Bronchial epithelial cell (primary cell): Measurements from ENCODE around the gene BBOF1. TPM values are rescaled to one million over a fixed set of nuclear protein-coding genes. Genes with fewer than 3 reads are reported as not detected.
"Not testable (repeated sequence)": the region's sequence is repeated elsewhere in the genome, so short reads cannot be mapped to it uniquely, and the experiment has no call there.

Experiments
- DNase-seq: peaks from one replicate; pipeline ENCODE4 v3.0.0-alpha.2; 2010; ENCODE audit warnings: low read depth
- FAIRE-seq: peaks from 2 replicates; lab custom pipeline; 2011; peaks lifted over from hg19 to GRCh38; lab: Jason Lieb, UNC
- H3K27me3 ChIP-seq: 2 replicates; pipeline ENCODE4 v1.5.1; 2011; ENCODE audit warnings: low read length; ENCODE audit not compliant: control insufficient read depth, insufficient read depth
- H3K36me3 ChIP-seq: 2 replicates; pipeline ENCODE4 v1.5.1; 2011; ENCODE audit warnings: low read length; ENCODE audit not compliant: control insufficient read depth, insufficient read depth
- H3K4me3 ChIP-seq: 2 replicates; pipeline ENCODE4 v1.5.1; 2011; ENCODE audit warnings: mild to moderate bottlenecking, low read depth, low read length, control low read depth
- total RNA-seq: library from RNA; depleted of rRNA; stranded (reverse); fragments of >200 nt; gene quantifications from 2 replicates; pipeline ENCODE4 v1.2.1, GENCODE V29; 2014
- TF ChIP-seq, protein P1 (sequence below): IDR thresholded peaks from 2 replicates; pipeline ENCODE4 v1.5.1; 2011; ENCODE audit warnings: mild to moderate bottlenecking, moderate library complexity, low read length, control low read depth, inconsistent platforms; ENCODE audit not compliant: insufficient read depth, severe bottlenecking

Gene BBOF1
- total RNA-seq, 1 donor from 2014 or later = 1.3 TPM

DNA sequence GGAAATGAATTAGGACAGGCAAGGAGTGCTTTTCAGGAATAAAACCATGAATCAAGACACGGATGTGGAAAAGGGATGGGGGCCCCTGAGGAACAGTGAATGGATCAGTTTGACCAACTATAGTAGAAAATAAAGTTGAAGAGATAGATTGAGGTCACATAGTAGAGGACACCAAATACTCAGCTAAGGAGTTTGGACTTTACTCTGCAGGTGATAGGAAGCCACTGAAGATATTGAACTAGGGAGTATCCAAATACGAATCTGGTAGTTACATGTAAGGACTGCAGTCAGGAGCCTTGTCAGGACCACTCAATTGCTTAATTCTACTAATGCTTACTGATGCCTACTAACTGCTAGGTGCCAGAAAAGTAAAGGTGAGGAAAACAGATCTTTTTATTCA, 20.4 kb upstream of the BBOF1 start:
- no peak for FAIRE-seq
- H3K36me3 ChIP-seq = peaks cover 1% of the 10 kb centered on the region
- DNase-seq = no peak
- TF ChIP-seq, protein P1, sequence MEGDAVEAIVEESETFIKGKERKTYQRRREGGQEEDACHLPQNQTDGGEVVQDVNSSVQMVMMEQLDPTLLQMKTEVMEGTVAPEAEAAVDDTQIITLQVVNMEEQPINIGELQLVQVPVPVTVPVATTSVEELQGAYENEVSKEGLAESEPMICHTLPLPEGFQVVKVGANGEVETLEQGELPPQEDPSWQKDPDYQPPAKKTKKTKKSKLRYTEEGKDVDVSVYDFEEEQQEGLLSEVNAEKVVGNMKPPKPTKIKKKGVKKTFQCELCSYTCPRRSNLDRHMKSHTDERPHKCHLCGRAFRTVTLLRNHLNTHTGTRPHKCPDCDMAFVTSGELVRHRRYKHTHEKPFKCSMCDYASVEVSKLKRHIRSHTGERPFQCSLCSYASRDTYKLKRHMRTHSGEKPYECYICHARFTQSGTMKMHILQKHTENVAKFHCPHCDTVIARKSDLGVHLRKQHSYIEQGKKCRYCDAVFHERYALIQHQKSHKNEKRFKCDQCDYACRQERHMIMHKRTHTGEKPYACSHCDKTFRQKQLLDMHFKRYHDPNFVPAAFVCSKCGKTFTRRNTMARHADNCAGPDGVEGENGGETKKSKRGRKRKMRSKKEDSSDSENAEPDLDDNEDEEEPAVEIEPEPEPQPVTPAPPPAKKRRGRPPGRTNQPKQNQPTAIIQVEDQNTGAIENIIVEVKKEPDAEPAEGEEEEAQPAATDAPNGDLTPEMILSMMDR = no peak
- no peaks in the 10 kb centered on the region for H3K27me3 ChIP-seq
- H3K4me3 ChIP-seq = no peak overlapping the region

DNA sequence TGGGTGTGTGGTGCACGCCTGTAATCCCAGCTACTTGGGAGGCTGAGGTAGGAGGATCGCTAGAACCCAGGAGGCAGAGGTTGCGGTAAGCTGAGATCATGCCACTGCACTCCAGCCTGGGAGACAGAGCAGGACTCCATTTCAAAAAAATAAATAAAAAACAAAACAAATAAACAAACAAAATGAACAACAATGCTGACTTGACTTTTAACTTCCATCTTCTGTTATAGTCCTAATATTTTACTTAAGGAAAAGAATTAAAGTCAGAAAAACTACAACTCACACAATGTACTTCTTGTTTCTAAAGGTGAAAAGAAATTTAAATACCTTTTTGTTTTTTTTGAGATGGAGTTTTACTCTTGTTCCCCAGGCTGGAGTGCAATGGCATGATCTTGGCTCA, 13.5 kb upstream of the BBOF1 start:
- not testable (repeated sequence) for FAIRE-seq, DNase-seq, H3K36me3 ChIP-seq, H3K4me3 ChIP-seq, H3K27me3 ChIP-seq

- DNase-seq = no peak
- H3K27me3 ChIP-seq = no peaks in the 10 kb centered on the region
- no peak for FAIRE-seq
- peaks cover 12% of the 10 kb centered on the region for H3K36me3 ChIP-seq
- TF ChIP-seq, protein P1 = no peak
- H3K4me3 ChIP-seq = no peak overlapping the region
Observed at GRCh38 chr14:74008843-74009499, 10.2 kb upstream of the BBOF1 start.

DNA sequence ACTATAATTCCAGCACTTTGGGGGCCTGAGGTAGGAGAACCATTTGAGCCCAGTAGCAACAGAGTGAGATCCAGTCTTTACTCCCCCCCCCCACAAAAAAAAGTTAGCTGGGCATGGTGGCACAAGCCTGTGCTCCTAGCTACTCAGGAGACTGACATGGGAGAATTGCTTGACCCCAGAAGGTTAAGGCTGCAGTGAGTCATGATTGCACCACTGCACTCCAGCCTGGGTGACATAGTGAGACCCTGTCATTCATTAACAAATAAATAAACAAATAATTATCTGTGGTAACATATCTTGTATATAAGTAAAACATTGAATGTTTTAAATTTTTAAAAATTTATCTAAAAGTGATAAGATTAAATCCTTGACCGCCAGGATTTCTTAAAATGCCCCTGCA, 4.8 kb upstream of the BBOF1 start:
- peaks cover 8% of the 10 kb centered on the region for H3K36me3 ChIP-seq
- FAIRE-seq = no peak

DNA sequence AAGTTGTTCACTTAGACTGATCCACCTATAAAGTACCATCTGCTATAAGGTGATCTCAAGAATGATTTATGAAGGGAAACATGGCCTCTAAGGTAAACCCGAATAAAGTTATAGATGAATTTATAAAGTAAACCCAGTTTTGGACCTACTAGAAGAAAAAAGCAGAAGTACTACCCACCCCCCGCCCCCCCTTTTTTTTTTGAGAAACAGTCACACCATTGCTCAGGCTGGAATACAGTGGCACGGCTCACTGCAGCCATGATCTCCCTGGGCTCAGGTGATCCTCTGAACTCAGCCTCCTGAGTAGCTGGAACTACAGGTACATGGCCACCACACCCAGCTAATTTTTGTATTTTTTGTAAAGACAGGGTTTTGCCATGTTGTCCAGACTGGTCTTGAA, 4.0 kb upstream of the BBOF1 start:
- DNase-seq (no peak), FAIRE-seq (no peak)
- Histone ChIP-seq H3K36me3 (peaks cover 8% of the 10 kb centered on the region), H3K4me3 (no peak overlapping the region), H3K27me3 (no peaks in the 10 kb centered on the region)
- TF ChIP-seq, protein P1 = no peak

More for the DNA sequence above, 4.8 kb upstream of the BBOF1 start:
- TF ChIP-seq, protein P1 = no peak
- Histone ChIP-seq H3K4me3 (no peak overlapping the region), H3K27me3 (no peaks in the 10 kb centered on the region)
- no peak for DNase-seq

DNA sequence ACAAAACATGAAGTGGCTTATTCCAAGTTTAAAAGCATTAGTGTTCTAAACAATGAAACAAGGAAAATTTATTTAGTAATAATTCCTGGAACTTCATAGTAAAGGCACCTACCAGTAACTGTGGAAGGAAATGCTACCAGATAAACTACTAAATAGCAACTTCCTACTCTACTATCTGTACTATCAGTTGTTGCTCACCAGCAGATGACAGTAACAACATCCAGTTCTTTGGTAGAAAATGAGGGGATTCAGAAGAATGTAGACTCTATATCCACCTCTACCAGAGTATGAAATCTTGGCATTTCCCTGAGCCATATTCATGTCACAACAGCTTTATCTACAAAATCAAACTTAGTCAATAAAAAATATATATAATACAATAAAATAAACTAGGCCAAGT, 3.2 kb upstream of the BBOF1 start:
- DNase-seq (no peak), FAIRE-seq (no peak)
- Histone ChIP-seq H3K36me3 (peaks cover 7% of the 10 kb centered on the region), H3K27me3 (no peaks in the 10 kb centered on the region), H3K4me3 (no peak overlapping the region)
- TF ChIP-seq, protein P1 = no peak
